HG03066 (cell line): ENCODE data around the gene MCEE.
"Not testable (repeated sequence)": the region's sequence is repeated elsewhere in the genome, so short reads cannot be mapped to it uniquely, and the experiment has no call there.

ENCODE experiments used
- ATAC-seq: cut with Tn5 transposase; IDR thresholded peaks from one replicate; pipeline ENCODE4 v1.9.1; 2021; ENCODE audit warnings: low read depth; ENCODE audit not compliant: unreplicated experiment

MCEE gene

GRCh38 chr2:71129114-71129901, 721 bp downstream of the MCEE start:
- ATAC-seq = no peak

- no peak for ATAC-seq
Measured at GRCh38 chr2:71126957-71127356, 3.1 kb downstream of the MCEE start.

- no peak for ATAC-seq
Measured at GRCh38 chr2:71125506-71126294, 4.3 kb downstream of the MCEE start.

- ATAC-seq = no peak
Measured at GRCh38 chr2:71122387-71123298, 7.4 kb downstream of the MCEE start.

DNA sequence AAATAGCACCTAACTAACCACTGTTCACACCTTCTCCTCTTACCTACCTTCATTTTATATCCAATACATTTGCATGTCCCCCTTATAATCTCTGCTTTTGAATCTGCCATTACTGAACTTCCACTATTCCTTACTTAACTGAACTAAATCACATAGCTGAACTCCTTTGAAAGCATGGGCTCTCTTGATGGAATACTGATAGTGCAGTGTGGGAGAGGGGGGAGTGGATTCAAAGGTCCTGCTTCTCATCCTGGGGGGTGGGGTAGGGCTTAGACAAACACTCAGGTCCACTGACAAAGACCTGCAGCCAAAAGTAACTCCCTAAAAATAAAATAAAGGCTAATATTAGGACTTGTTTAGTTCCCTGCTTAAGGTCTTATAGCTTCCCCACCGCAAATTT, 8.6 kb downstream of the MCEE start:
- no peak for ATAC-seq

DNA sequence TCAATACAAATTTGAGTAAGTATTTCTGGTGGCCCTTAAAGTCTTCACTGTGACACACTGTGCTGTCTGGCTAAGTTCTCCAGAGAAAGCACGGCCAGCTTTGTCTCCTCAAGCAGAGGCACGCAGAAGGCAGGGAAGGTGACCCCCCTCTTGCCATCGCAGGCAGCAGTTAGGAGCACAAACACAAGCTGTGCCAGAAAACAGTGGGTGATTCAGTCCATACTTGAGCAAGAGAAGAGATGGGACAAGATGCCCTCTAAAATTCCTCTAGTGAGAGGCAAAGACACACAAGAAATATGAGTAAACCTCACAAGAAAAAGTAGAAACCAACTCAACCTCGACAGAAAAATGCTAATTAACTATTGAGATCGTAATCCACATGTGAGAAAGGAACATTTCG, 9.8 kb downstream of the MCEE start:
- ATAC-seq = no peak

- ATAC-seq = no peak
Measured at GRCh38 chr2:71117063-71117462, 13.0 kb downstream of the MCEE start.

GRCh38 chr2:71113843-71114242, 16.2 kb downstream of the MCEE start:
- no peak for ATAC-seq

- ATAC-seq = no peak
Measured at GRCh38 chr2:71108091-71108490, 21.9 kb downstream of the MCEE start.

GRCh38 chr2:71106463-71106862, 23.6 kb downstream of the MCEE start:
- ATAC-seq = not testable (repeated sequence)

- no peak for ATAC-seq
Measured at GRCh38 chr2:71103809-71104208, 26.2 kb downstream of the MCEE start.

- no peak for ATAC-seq
Measured at GRCh38 chr2:71102981-71103681, 26.9 kb downstream of the MCEE start.

GRCh38 chr2:71101656-71102055, 28.4 kb downstream of the MCEE start:
- no peak for ATAC-seq

DNA sequence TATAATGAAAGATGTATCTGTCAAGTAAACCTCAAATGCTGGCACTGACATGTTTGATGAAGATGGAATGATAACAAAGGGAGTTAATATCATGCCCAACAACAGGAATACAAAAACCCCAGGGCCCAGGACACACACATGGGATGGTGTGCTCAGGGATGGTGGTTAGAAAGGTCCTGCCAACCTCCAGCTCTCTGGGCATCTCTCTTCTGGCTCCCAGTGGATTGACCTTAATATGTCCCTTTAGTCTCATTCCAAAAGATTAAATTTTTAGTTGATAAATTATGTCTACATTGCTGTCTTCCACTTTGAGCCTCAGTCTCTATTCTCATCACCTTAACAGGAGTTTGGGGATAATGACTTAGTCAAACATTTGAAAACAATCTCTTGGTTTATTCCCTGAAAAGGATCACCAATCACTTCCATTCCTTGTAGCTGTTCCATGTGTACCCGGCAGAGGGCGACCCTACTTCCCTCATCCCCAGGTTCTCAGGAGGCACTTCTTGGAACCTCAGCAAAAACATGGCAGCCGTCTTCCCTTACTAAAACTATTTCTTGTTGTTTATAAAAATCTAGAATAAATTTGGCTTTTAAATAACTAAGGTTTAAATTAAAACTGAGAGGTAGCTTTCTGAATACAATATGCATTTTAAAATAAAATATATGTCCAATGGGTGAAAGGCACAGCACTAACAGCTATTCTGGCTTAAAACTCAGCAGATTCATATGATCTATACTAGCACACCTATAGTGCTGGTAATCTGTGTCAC, 29.6 kb downstream of the MCEE start:
- no peak for ATAC-seq

DNA sequence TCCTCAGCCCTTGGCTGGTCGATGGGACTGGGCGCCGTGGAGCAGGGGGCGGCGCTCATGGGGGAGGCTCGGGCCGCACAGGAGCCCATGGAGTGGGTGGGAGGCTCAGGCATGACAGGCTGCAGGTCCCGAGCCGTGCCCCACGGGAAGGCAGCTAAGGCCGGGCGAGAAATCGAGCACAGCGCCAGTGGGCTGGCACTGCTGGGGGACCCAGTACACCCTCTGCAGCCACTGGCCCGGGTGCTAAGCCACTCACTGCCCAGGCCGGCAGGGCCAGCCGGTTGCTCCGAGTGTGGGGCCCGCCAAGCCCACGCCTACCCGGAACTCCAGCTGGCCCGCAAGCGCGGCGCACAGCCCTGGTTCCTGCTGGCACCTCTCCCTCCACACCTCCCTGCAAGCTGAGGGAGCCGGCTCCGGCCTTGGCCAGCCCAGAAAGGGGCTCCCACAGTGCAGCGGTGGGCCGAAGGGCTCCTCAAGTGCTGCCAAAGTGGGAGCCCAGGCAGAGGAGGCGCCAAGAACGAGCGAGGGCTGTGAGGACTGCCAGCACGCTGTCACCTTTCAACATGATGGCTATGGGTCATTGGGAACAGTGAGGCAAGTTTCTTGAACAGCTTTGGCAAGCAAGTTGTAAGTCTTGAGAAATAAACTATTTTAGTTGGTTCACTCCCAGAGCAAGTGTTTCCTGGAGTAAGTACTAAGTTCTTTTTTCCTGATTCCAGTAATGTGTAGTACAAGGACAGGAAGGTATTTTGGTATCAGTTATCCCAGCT, 37.4 kb downstream of the MCEE start:
- ATAC-seq = not testable (repeated sequence)

- ATAC-seq = not testable (repeated sequence)
Measured at GRCh38 chr2:71091808-71092207, 38.2 kb downstream of the MCEE start.

DNA sequence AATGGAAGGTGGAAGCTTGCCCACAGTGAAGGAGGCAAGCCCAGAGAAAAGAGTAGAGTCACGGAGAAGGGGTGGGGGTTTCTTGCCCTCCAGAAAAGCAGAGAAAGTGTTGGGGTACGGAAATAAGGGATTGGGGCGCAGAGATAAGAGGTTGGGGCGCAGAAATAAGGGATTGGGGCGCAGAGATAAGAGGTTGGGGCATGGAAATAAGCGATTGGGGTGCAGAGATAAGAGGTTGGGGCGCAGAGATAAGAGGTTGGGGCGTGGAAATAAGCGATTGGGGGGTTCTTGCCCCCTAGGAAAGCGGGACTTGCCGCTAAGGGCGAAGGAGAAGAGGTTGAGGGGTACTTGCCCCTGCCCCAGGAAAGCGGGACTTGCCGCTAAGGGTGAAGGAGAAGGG, 40.6 kb downstream of the MCEE start:
- not testable (repeated sequence) for ATAC-seq

GRCh38 chr2:71085325-71086003, 44.6 kb downstream of the MCEE start:
- ATAC-seq = not testable (repeated sequence)
